Small intestine (tissue), 7 donors: Measurements from ENCODE around the gene TSC2. TPM values are rescaled to one million over a fixed set of nuclear protein-coding genes. Genes with fewer than 3 reads are reported as not detected.

Source experiments
- DNase-seq, 2 donors: peaks; one replicate each; pipeline versions ENCODE4 v3.0.0 to v3.0.0-alpha.2; 2013
- FAIRE-seq: peaks from 2 replicates; lab custom pipeline; 2012; peaks lifted over from hg19 to GRCh38; lab: Jason Lieb, UNC
- H3K27ac ChIP-seq, 3 donors: one replicate each; pipeline ENCODE4 v1.5.1; 2013; ENCODE audit warnings: low read length in 2 of 3, mild to moderate bottlenecking in 2 of 3, control low read depth in 1 of 3, inconsistent platforms in 1 of 3, low read depth in 1 of 3, moderate library complexity in 1 of 3
- H3K27me3 ChIP-seq, 3 donors: one replicate each; pipeline ENCODE4 v1.6.1; 2013; ENCODE audit warnings: low read length in 3 of 3, inconsistent platforms in 1 of 3; ENCODE audit not compliant: control insufficient read depth in 3 of 3, insufficient read depth in 3 of 3
- H3K36me3 ChIP-seq, 3 donors: one replicate each; pipeline ENCODE4 v1.6.1; 2013; ENCODE audit warnings: low read length in 3 of 3, inconsistent platforms in 1 of 3, low read depth in 1 of 3, mild to moderate bottlenecking in 1 of 3, moderate library complexity in 1 of 3; ENCODE audit not compliant: control insufficient read depth in 3 of 3, insufficient read depth in 2 of 3
- H3K4me1 ChIP-seq, 3 donors: one replicate each; pipeline ENCODE4 v1.6.1; 2013; ENCODE audit warnings: low read length in 2 of 3, inconsistent platforms in 1 of 3, low read depth in 1 of 3, mild to moderate bottlenecking in 1 of 3, moderate library complexity in 1 of 3; ENCODE audit not compliant: control insufficient read depth in 3 of 3, insufficient read depth in 2 of 3
- H3K4me3 ChIP-seq, 3 donors: one replicate each; pipeline ENCODE4 v1.5.1; 2013; ENCODE audit warnings: low read length in 3 of 3, control low read depth in 1 of 3, inconsistent platforms in 1 of 3, low read depth in 1 of 3, mild to moderate bottlenecking in 1 of 3, moderate library complexity in 1 of 3
- H3K9me3 ChIP-seq, 2 donors: one replicate each; pipeline ENCODE4 v1.6.1; 2013; ENCODE audit warnings: low read depth in 1 of 2, low read length in 1 of 2; ENCODE audit not compliant: control insufficient read depth in 2 of 2, insufficient read depth in 1 of 2
- WGBS, 3 donors: extraction: QIAGEN DNeasy Blood & Tissue Kit; methylation state at CpG; one replicate each; pipeline ENCODE4 v1.1.7; 2013; 5-methylcytosine and 5-hydroxymethylcytosine counted together
- polyA plus RNA-seq, 4 donors: library from polyadenylated mRNA; stranded (reverse) in 3 of 4; unstranded in 1 of 4; fragments of 200-250 nt in 3 of 4; fragments of 120-200 nt in 1 of 4; gene quantifications; one replicate each; pipeline versions ENCODE4 v1.2.1 to v1.2.3, GENCODE V29; 2013
- donor health status: healthy with polysubstance abuse.
- donor health status: control.
- donor health status: control.
- donor health status: Bipolar disorder and iron deficiency.
- donor health status: healthy.

The TSC2 gene
- polyA plus RNA-seq, 4 donors, result 35.1 to 75.9 (median 60.1) TPM

DNA sequence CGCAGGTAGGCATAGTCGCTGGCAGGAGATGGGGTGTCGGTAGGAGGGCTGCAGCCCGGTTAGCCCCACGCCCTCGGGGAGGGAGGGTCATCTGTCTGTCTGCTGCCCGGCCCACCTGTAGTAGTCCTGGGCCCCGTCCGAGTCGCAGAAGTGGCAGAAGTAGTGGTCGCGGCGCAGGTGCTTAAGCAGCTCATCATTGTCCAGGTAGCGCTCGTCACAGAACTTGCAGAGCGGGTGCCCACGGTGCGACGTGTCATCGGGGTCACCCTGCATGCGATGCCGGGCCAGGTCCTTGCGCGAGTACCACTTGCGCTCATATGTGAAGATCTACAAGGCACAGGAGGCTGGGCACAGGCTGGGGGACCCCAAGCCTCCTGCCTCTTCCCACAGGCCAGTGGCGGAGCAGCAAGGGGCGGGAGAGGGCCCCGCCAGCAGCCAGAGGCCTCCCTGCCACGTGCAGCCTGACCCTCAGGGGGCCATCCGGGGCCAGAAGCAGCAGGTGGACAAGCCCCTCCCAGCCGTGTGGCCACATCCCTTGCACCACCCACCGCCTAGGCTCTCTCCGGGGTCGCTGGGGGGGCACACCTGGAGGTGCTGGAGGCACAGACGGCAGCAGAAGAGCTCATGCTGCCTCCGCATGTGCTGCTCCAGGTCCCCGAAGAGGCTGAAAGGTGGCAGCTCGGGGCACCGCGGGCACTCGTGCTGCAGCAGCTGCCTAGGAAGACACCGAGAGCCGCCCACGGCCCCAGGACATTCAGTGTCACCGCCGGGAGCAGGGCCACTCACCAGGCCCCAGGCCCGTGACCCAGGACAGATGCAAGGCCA is 45.2 kb upstream of the TSC2 start:
- no peaks in the 10 kb centered on the region for H3K27me3 ChIP-seq
- 93 to 95% (median 93%) methylated on average over 47 of the region's 47 CpGs for WGBS, 3 donors
- H3K4me1 ChIP-seq, result peaks cover 0 to 20% (median 8%) of the 10 kb centered on the region in 3 donors
- FAIRE-seq (no peak), DNase-seq (no peak)
- H3K36me3 ChIP-seq, result peaks cover 10 to 95% (median 28%) of the 10 kb centered on the region in 3 donors
- no peak overlapping the region for H3K4me3 ChIP-seq
- H3K9me3 ChIP-seq, result no peaks in the 10 kb centered on the region
- H3K27ac ChIP-seq, result no peak overlapping the region

GRCh38 chr16:2003231-2003826 is 44.5 kb upstream of the TSC2 start:
- Histone ChIP-seq H3K36me3 (peaks cover 10 to 95% (median 28%) of the 10 kb centered on the region in 3 donors), H3K9me3 (no peaks in the 10 kb centered on the region), H3K27ac (no peak overlapping the region), H3K27me3 (no peaks in the 10 kb centered on the region), H3K4me1 (peaks cover 0 to 28% (median 8%) of the 10 kb centered on the region in 3 donors), H3K4me3 (no peak overlapping the region)
- DNase-seq, result no peak
- FAIRE-seq, result no peak
- 61 to 87% (median 81%) methylated on average over 7 to 8 of the region's 8 CpGs for WGBS, 3 donors

DNA sequence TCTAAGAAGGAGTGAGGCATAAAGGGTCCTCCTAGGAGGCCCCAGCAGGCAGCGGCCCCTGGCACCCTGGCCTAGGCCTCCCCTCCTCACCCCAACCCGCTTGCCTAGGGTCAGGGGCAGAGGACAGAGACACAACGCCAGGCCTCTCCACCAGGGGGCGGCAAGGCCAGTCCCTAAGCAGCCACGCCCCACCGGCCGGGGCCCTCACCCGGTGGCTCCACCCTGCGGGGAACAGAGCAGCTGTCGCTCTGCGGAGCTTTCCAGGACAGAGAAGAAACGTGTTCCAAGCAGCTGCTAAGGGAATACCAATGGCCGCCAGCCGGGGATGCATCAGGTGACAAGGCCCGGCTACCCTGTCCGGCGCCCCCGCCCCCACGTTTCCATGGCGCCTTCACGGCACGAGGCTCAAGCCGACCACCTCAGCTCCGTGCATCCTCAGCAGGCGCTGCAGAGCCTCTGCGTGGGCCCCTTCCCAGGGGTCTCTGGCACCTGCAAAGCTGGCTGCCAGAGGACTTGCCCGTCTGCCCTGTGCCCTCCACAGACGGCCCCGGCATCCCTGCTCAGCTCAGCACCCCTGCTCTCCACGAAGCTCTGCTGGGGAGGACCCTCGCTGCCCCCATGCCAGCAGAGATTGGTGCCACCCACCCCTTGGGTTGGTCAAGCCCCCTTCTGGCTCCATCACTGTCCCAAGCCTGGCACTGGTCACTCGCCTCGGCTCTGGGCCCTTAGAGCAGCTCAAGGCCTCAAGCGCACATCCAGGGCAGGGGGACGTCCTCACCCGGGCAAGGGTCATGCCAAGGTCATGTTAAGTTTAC is 43.8 kb upstream of the TSC2 start:
- Histone ChIP-seq H3K27ac (peak overlapping the region in 2 of 3 donors; percentile 20 to 42), H3K27me3 (no peaks in the 10 kb centered on the region), H3K9me3 (no peaks in the 10 kb centered on the region), H3K4me1 (peaks cover 0 to 33% (median 12%) of the 10 kb centered on the region in 3 donors), H3K4me3 (no peak overlapping the region), H3K36me3 (peaks cover 10 to 88% (median 23%) of the 10 kb centered on the region in 3 donors)
- DNase-seq, result peak; percentile 91 to 93
- 22 to 26% (median 23%) methylated on average over 33 to 36 of the region's 36 CpGs for WGBS, 3 donors
- no peak for FAIRE-seq

DNA sequence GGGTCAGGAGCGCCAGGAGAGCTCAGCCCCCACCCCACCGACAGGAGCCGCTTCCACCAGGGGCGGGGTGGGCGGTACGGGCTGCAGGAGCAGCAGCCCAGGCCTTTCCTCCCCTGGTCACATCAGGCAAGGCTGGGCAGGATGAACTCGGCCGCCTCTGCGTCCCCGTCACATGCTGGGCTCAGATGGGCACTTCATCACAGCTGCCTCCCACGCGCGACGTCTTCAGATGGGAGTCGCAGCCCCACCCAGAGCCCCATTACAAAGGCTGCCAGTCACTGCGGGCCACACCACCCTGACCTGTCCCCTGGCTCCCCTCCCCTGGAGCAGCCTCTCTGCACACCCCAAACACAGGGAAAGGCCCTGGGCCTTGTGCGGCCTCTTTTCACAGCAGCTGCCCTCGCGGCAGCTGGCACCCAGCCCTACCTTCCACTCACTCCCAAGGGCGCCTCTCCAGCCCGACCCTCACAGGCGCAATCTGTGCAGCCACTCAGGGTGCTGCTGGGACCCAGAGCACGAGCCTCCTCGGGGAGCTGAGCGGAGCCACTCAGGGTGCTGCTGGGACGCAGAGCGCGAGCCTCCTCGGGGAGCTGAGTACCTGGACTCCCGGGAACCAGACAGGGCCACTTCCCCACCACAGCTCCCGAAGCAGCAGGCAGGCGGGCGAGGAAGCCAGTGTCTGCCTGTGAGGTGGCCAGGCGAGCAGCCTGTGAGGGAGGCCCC is 42.8 kb upstream of the TSC2 start:
- no peak for DNase-seq
- WGBS, 3 donors, result 77 to 85% (median 83%) methylated on average over 33 to 34 of the region's 34 CpGs
- Histone ChIP-seq H3K27me3 (no peaks in the 10 kb centered on the region), H3K9me3 (no peaks in the 10 kb centered on the region), H3K4me1 (peaks cover 0 to 33% (median 12%) of the 10 kb centered on the region in 3 donors), H3K27ac (no peak overlapping the region), H3K36me3 (peaks cover 8 to 79% (median 16%) of the 10 kb centered on the region in 3 donors), H3K4me3 (no peak overlapping the region)
- no peak for FAIRE-seq

DNA sequence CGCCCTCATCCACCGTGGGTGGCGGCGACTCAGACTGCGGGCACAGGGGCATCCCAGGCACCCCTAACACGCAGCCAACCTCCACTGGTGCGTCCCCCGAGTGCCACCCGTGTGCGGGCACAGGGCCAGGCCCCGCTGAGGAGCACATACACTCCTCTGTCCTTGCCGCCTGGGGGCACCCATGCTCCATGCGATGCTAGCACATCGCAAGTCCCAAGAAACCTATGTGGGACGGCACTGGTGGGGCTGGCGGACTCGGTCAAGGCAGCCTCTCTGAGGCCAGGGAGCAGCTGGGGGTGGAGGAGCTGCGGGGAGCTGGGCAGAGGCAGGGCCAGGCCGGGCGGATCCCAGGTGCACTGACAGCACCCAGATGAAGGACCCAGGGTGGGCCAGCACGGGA is 42.1 kb upstream of the TSC2 start:
- H3K36me3 ChIP-seq, result peaks cover 8 to 72% (median 11%) of the 10 kb centered on the region in 3 donors
- DNase-seq (no peak), FAIRE-seq (no peak)
- H3K27me3 ChIP-seq, result no peaks in the 10 kb centered on the region
- no peak overlapping the region for H3K4me3 ChIP-seq
- peaks cover 0 to 39% (median 15%) of the 10 kb centered on the region in 3 donors for H3K4me1 ChIP-seq
- H3K9me3 ChIP-seq, result no peaks in the 10 kb centered on the region
- 79 to 89% (median 86%) methylated on average over 21 of the region's 21 CpGs for WGBS, 3 donors
- H3K27ac ChIP-seq, result no peak overlapping the region

DNA sequence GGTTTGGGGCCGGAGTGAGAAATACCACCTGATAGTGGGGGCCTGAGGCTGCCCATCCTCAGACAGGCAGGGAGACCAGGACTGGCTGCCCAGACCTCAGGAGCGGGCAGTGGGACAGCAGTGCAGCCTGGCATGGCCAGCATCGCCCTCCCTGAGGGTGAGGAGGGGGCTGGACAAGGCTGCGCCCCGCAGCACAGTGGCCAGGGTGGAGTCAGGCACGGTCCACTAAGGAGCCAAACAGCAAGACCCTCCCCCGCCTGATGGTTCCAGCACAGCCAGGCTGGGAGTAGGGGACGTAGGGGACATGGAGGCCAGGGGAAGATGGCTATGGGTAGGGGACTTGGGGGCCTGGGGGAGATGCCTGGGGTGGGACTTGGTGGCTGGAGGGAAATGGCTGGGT is 41.5 kb upstream of the TSC2 start:
- H3K27ac ChIP-seq, result no peak overlapping the region
- no peaks in the 10 kb centered on the region for H3K9me3 ChIP-seq
- no peaks in the 10 kb centered on the region for H3K27me3 ChIP-seq
- H3K4me1 ChIP-seq, result peaks cover 0 to 40% (median 15%) of the 10 kb centered on the region in 3 donors
- no peak for DNase-seq
- H3K4me3 ChIP-seq, result no peak overlapping the region
- WGBS, 3 donors, result 92 to 98% (median 95%) methylated on average over 8 of the region's 8 CpGs
- peaks cover 4 to 65% (median 11%) of the 10 kb centered on the region in 3 donors for H3K36me3 ChIP-seq
- no peak for FAIRE-seq

- peaks cover 1 to 56% (median 2%) of the 10 kb centered on the region in 3 donors for H3K36me3 ChIP-seq
- no peak for DNase-seq
- 66 to 79% (median 66%) methylated on average over 15 to 16 of the region's 16 CpGs for WGBS, 3 donors
- peaks cover 0 to 40% (median 15%) of the 10 kb centered on the region in 3 donors for H3K4me1 ChIP-seq
- FAIRE-seq, result no peak
- peak overlapping the region in 2 of 3 donors; percentile 47 to 96 for H3K27ac ChIP-seq
- no peaks in the 10 kb centered on the region for H3K9me3 ChIP-seq
- no peaks in the 10 kb centered on the region for H3K27me3 ChIP-seq
- H3K4me3 ChIP-seq, result no peak overlapping the region
Measured at GRCh38 chr16:2007081-2007836, 40.5 kb upstream of the TSC2 start.
